ENCODE measurements around the gene MIER3.

DNA sequence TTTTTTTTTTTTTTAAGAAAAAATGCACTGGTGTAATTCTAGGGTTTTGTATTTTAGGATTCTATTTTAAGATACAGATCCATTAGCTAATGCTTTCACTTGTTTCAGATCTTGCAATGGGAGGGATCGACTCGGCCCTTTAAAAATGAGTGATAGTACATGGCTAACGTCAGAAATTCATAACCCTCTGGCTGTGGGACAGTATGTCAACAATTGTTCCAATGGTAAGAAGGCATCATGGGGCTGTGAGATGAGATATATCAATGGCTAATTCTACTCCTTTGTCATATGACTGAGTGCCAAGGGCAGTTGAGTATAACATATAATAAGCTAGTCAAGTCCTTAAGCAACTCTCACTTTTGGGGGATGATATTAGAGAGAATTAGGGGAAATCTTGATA is 38.2 kb downstream of the MIER3 start:
- TF ChIP-seq, protein P1, sequence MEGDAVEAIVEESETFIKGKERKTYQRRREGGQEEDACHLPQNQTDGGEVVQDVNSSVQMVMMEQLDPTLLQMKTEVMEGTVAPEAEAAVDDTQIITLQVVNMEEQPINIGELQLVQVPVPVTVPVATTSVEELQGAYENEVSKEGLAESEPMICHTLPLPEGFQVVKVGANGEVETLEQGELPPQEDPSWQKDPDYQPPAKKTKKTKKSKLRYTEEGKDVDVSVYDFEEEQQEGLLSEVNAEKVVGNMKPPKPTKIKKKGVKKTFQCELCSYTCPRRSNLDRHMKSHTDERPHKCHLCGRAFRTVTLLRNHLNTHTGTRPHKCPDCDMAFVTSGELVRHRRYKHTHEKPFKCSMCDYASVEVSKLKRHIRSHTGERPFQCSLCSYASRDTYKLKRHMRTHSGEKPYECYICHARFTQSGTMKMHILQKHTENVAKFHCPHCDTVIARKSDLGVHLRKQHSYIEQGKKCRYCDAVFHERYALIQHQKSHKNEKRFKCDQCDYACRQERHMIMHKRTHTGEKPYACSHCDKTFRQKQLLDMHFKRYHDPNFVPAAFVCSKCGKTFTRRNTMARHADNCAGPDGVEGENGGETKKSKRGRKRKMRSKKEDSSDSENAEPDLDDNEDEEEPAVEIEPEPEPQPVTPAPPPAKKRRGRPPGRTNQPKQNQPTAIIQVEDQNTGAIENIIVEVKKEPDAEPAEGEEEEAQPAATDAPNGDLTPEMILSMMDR (conservative IDR thresholded peaks at IDR 0.05; ENCODE audit: low read depth, low read length) = no peak
- TF ChIP-seq EZH2 (IDR thresholded peaks at IDR 0.05; ENCODE audit: low read length, unreplicated experiment) (no peak), EZH2phosphoT487 (IDR thresholded peaks at IDR 0.05; ENCODE audit: borderline replicate concordance, low read length) (no peak)
